Measurements from ENCODE around the gene FSCN2.

DNA sequence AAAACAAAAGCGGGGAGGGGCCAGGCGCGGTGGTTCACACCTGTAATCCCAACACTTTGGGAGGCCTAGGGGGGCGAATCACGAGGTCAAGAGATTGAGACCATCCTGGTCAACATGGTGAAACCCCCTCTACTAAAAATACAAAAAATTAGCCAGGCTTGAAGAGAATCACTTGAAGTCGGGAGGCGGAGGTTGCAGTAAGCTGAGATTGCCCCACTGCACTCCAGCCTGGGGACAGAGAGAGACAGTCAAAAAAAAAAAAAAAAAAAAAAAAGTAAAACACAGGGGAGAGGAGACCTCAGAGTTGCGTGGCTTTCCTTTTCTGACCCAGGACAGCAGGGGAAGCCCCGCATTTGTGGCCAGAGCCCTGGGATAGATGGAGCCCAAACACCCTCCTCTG lies 35.5 kb upstream of the FSCN2 start:
- TF ChIP-seq, protein P1, sequence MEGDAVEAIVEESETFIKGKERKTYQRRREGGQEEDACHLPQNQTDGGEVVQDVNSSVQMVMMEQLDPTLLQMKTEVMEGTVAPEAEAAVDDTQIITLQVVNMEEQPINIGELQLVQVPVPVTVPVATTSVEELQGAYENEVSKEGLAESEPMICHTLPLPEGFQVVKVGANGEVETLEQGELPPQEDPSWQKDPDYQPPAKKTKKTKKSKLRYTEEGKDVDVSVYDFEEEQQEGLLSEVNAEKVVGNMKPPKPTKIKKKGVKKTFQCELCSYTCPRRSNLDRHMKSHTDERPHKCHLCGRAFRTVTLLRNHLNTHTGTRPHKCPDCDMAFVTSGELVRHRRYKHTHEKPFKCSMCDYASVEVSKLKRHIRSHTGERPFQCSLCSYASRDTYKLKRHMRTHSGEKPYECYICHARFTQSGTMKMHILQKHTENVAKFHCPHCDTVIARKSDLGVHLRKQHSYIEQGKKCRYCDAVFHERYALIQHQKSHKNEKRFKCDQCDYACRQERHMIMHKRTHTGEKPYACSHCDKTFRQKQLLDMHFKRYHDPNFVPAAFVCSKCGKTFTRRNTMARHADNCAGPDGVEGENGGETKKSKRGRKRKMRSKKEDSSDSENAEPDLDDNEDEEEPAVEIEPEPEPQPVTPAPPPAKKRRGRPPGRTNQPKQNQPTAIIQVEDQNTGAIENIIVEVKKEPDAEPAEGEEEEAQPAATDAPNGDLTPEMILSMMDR (conservative IDR thresholded peaks at IDR 0.05), result no peak
- no peak for TF ChIP-seq ZFX (IDR thresholded peaks at IDR 0.05)
